ENCODE data around the gene PDCD6IP. TPM values are rescaled to one million over a fixed set of nuclear protein-coding genes. Genes with fewer than 3 reads are reported as not detected.

The PDCD6IP gene
- total RNA-seq, 1 donor from 2014 or later, result 203 TPM

GRCh38 chr3:33877187-33877586, 78.8 kb downstream of the PDCD6IP start:
- Mint-ChIP-seq H3K36me3 (ENCODE audit: low read depth, unreplicated experiment) (peaks cover 1% of the 10 kb centered on the region), H3K27ac (ENCODE audit: unreplicated experiment) (no peak overlapping the region), H3K27me3 (ENCODE audit: low read depth, unreplicated experiment) (no peaks in the 10 kb centered on the region), H3K9me3 (ENCODE audit: unreplicated experiment) (no peaks in the 10 kb centered on the region), H3K4me3 (ENCODE audit: unreplicated experiment) (no peak overlapping the region), H3K4me1 (ENCODE audit: low read depth, unreplicated experiment) (peaks cover 3% of the 10 kb centered on the region)
- Histone ChIP-seq H2AFZ (ENCODE audit: low read depth, low read length) (no peak overlapping the region), H3K79me2 (ENCODE audit: insufficient read depth, low read length) (no peaks in the 10 kb centered on the region), H3K9ac (ENCODE audit: low read length) (no peak overlapping the region), H3K27me3 (ENCODE audit: insufficient read depth, low read length) (no peaks in the 10 kb centered on the region), H4K20me1 (ENCODE audit: insufficient read depth, low read length) (no peaks in the 10 kb centered on the region), H3K4me3 (ENCODE audit: insufficient read depth, low read depth, low read length) (no peak overlapping the region), H3K9me3 (ENCODE audit: insufficient read depth, low read depth, low read length) (no peaks in the 10 kb centered on the region), H3K27ac (ENCODE audit: low read depth, low read length) (no peak overlapping the region), H3K36me3 (ENCODE audit: insufficient read depth, low read length) (no peaks in the 10 kb centered on the region), H3K4me1 (ENCODE audit: insufficient read depth, low read length) (no peaks in the 10 kb centered on the region), H3K4me2 (ENCODE audit: low read length) (no peak overlapping the region)
- no peak for FAIRE-seq
- DNase-seq (ENCODE audit: low read depth), result no peak
- TF ChIP-seq EZH2 (IDR thresholded peaks at IDR 0.05; ENCODE audit: insufficient read depth, low read length) (no peak), CTCF (IDR thresholded peaks at IDR 0.05; ENCODE audit: insufficient read depth, low read depth, low read length) (no peak)

- no peaks in the 10 kb centered on the region for H3K27me3 ChIP-seq (ENCODE audit: insufficient read depth, low read length)
- Mint-ChIP-seq H3K27me3 (ENCODE audit: low read depth, unreplicated experiment) (no peaks in the 10 kb centered on the region), H3K36me3 (ENCODE audit: low read depth, unreplicated experiment) (no peaks in the 10 kb centered on the region), H3K4me3 (ENCODE audit: unreplicated experiment) (no peak overlapping the region), H3K4me1 (ENCODE audit: low read depth, unreplicated experiment) (peaks cover 7% of the 10 kb centered on the region), H3K9me3 (ENCODE audit: unreplicated experiment) (no peaks in the 10 kb centered on the region), H3K27ac (ENCODE audit: unreplicated experiment) (no peak overlapping the region)
- no peaks in the 10 kb centered on the region for H3K36me3 ChIP-seq (ENCODE audit: insufficient read depth, low read length)
- H3K4me3 ChIP-seq (ENCODE audit: insufficient read depth, low read depth, low read length), result no peak overlapping the region
- TF ChIP-seq CTCF (IDR thresholded peaks at IDR 0.05; ENCODE audit: insufficient read depth, low read depth, low read length), result no peak
- TF ChIP-seq EZH2 (IDR thresholded peaks at IDR 0.05; ENCODE audit: insufficient read depth, low read length), result no peak
- no peak overlapping the region for H2AFZ ChIP-seq (ENCODE audit: low read depth, low read length)
- no peak overlapping the region for H3K27ac ChIP-seq (ENCODE audit: low read depth, low read length)
- H3K9me3 ChIP-seq (ENCODE audit: insufficient read depth, low read depth, low read length), result no peaks in the 10 kb centered on the region
- H3K4me2 ChIP-seq (ENCODE audit: low read length), result no peak overlapping the region
- H3K9ac ChIP-seq (ENCODE audit: low read length), result no peak overlapping the region
- no peaks in the 10 kb centered on the region for H4K20me1 ChIP-seq (ENCODE audit: insufficient read depth, low read length)
- DNase-seq (ENCODE audit: low read depth), result no peak
- H3K4me1 ChIP-seq (ENCODE audit: insufficient read depth, low read length), result peaks cover 6% of the 10 kb centered on the region
- FAIRE-seq, result no peak
- no peaks in the 10 kb centered on the region for H3K79me2 ChIP-seq (ENCODE audit: insufficient read depth, low read length)
Observed at GRCh38 chr3:33879540-33879939, 81.1 kb downstream of the PDCD6IP start.

GRCh38 chr3:33881156-33882064, 83.0 kb downstream of the PDCD6IP start:
- no peaks in the 10 kb centered on the region for H4K20me1 ChIP-seq (ENCODE audit: insufficient read depth, low read length)
- H3K27ac ChIP-seq (ENCODE audit: low read depth, low read length), result no peak overlapping the region
- peaks cover 6% of the 10 kb centered on the region for H3K4me1 ChIP-seq (ENCODE audit: insufficient read depth, low read length)
- Mint-ChIP-seq H3K4me1 (ENCODE audit: low read depth, unreplicated experiment) (peaks cover 4% of the 10 kb centered on the region), H3K27me3 (ENCODE audit: low read depth, unreplicated experiment) (no peaks in the 10 kb centered on the region), H3K9me3 (ENCODE audit: unreplicated experiment) (no peaks in the 10 kb centered on the region), H3K4me3 (ENCODE audit: unreplicated experiment) (no peak overlapping the region), H3K36me3 (ENCODE audit: low read depth, unreplicated experiment) (no peaks in the 10 kb centered on the region), H3K27ac (ENCODE audit: unreplicated experiment) (no peak overlapping the region)
- H3K36me3 ChIP-seq (ENCODE audit: insufficient read depth, low read length), result no peaks in the 10 kb centered on the region
- TF ChIP-seq CTCF (IDR thresholded peaks at IDR 0.05; ENCODE audit: insufficient read depth, low read depth, low read length), result no peak
- TF ChIP-seq EZH2 (IDR thresholded peaks at IDR 0.05; ENCODE audit: insufficient read depth, low read length), result no peak
- no peak for DNase-seq (ENCODE audit: low read depth)
- H3K79me2 ChIP-seq (ENCODE audit: insufficient read depth, low read length), result no peaks in the 10 kb centered on the region
- H3K9me3 ChIP-seq (ENCODE audit: insufficient read depth, low read depth, low read length), result no peaks in the 10 kb centered on the region
- no peaks in the 10 kb centered on the region for H3K27me3 ChIP-seq (ENCODE audit: insufficient read depth, low read length)
- no peak overlapping the region for H2AFZ ChIP-seq (ENCODE audit: low read depth, low read length)
- no peak overlapping the region for H3K4me3 ChIP-seq (ENCODE audit: insufficient read depth, low read depth, low read length)
- H3K9ac ChIP-seq (ENCODE audit: low read length), result no peak overlapping the region
- H3K4me2 ChIP-seq (ENCODE audit: low read length), result no peak overlapping the region
- no peak for FAIRE-seq

Data from astrocyte (in vitro differentiated cells and primary cell).